GM19395 (cell line): ENCODE measurements around the gene ATP2C2.
"Not testable (repeated sequence)": the region's sequence is repeated elsewhere in the genome, so short reads cannot be mapped to it uniquely, and the experiment has no call there.

Source experiments
- ATAC-seq: cut with Tn5 transposase; IDR thresholded peaks from one replicate; pipeline ENCODE4 v1.9.1; 2021; ENCODE audit warnings: mild to moderate bottlenecking, moderate library complexity; ENCODE audit not compliant: unreplicated experiment

Gene ATP2C2, protein sequence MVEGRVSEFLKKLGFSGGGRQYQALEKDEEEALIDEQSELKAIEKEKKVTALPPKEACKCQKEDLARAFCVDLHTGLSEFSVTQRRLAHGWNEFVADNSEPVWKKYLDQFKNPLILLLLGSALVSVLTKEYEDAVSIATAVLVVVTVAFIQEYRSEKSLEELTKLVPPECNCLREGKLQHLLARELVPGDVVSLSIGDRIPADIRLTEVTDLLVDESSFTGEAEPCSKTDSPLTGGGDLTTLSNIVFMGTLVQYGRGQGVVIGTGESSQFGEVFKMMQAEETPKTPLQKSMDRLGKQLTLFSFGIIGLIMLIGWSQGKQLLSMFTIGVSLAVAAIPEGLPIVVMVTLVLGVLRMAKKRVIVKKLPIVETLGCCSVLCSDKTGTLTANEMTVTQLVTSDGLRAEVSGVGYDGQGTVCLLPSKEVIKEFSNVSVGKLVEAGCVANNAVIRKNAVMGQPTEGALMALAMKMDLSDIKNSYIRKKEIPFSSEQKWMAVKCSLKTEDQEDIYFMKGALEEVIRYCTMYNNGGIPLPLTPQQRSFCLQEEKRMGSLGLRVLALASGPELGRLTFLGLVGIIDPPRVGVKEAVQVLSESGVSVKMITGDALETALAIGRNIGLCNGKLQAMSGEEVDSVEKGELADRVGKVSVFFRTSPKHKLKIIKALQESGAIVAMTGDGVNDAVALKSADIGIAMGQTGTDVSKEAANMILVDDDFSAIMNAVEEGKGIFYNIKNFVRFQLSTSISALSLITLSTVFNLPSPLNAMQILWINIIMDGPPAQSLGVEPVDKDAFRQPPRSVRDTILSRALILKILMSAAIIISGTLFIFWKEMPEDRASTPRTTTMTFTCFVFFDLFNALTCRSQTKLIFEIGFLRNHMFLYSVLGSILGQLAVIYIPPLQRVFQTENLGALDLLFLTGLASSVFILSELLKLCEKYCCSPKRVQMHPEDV

DNA sequence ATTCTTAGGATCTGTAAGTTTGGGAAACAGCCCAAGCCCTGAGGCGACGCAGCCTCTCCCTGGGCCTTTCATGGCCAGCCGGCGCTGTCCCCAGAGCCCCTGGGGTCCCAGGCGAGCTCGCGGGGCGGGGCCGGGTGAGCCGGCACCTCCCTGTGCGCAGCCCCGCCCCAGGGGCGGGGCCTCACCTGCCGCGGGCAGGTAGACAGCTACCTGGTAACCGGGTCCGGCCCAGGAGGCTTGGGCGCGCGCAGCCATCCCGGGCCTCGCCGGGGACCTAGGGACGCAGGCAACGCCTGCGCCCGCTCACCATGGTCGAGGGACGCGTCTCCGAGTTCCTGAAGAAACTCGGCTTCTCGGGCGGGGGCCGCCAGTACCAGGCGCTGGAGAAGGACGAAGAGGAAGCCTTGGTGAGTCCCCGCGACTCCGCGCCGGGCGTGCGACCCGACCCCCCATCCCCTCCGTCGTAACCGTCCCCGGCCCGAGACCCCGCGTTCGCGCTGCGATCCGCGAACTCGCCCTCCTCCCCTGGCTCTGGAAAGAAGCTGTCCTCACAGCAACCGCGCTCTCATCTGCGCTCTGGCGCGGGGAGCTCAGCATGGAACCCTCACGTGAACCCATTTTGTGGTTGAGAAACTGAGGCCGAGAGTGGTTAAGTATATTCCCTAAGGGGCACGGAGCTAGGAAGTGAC is at the start of gene ATP2C2:
Gene ATP2C2 (plus strand): TSS at position 231 of the 689 bp plus-strand sequence. CDS start 78 bp downstream, at position 309.
- no peak for ATAC-seq

DNA sequence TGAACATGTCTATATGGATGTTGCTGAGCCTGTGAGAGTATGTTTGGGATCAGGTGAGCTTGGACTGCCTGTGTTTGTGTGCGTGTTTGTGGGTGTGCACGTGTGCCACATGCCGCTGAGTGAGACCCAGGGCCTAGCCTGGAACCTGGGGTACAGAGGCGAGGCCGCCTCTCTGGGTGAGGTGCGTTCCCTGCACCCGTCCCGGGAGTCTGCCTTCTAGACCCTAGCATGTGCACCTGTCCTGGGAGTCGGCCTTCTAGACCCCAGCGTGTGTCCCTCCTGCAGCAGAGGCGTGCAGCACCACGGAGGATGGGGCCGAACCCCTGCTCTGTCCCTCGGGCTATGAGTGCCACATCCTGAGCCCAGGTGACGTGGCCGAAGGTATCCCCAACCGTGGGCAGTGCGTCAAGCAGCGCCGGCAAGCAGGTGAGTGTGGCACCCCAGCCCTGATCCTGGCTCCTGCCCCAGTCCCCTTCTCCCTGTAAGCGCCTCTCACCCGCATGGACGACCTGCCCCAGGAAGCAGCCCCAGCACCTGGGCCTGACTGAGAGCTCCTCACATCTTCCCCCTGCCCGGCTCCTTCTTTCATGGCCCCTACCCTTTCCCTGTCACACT is 49.1 kb upstream of the ATP2C2 start:
- ATAC-seq, result no peak

DNA sequence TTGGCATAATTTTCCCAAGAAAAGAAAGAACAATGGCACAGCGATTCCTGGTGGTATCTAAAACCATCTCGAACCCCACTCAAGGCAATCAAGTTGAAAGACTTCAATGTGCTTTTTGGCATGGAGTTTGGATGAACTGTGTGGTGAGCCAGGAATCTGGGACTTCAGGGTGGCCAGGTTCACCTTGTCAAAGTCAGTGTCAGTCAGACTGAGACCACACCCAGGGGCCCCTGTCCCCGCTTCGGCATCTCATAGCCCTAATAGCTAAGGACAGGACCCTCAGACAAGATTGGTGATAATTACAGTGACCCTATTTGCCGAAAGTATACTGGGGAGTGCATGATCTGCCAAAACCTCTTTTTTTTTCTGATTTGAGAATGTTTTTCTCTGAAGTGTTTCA is 47.8 kb upstream of the ATP2C2 start:
- no peak for ATAC-seq

DNA sequence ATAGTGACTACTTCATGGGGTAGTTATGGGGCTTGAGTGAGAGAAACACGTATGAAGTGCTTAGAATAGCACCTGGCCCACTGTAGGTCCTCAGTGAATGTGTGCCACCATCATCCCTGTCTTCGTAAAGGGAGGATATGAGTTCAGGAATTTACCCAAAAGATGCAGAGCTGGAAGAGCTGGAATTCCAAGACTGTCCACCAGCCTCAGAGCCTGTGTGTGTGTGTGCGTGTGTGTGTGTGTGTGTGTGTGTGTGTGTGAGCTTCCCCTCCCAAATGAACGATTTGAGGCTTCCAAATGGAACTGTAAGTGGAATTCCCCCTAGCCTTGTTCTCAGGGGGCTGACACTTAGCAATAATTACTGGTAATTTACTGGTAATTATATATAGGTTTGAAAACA is 46.4 kb upstream of the ATP2C2 start:
- no peak for ATAC-seq

DNA sequence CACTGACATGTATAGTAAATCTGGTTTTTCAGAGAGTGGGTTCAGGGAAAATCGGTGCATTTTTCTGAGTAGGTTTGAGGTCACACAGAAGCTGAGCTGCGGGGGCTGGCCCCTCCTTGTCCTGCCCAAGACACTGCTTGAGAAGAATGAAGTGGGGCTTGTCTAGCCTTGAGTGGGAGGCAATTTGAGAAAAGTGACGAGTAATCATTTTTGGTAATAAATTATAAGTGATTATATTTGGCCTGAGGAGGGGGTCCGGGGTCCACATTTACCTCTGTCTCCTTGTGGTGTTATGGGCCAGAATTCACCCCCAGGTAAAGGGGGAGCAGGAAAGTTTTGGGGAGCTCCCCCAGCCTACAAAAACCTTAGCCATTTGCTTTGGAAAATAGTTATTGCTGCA is 45.6 kb upstream of the ATP2C2 start:
- ATAC-seq, result no peak

DNA sequence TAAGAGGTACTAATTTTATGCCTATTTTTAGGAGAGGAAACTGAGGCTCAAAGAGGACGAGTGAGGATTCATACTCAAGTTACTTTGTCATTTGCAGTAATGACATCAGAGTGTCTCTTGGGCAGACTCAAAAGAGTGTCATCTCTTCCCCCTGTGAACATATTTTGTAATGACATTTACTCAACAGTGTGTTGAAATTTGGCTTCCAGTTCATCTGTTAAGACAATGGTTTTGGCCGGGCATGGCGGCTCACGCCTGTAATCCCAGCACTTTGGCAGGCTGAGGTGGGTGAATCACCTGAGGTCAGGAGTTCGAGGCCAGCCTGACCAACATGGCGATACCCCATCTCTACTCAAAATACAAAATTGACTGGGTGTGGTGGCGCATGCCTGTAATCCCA is 44.7 kb upstream of the ATP2C2 start:
- ATAC-seq, result no peak

DNA sequence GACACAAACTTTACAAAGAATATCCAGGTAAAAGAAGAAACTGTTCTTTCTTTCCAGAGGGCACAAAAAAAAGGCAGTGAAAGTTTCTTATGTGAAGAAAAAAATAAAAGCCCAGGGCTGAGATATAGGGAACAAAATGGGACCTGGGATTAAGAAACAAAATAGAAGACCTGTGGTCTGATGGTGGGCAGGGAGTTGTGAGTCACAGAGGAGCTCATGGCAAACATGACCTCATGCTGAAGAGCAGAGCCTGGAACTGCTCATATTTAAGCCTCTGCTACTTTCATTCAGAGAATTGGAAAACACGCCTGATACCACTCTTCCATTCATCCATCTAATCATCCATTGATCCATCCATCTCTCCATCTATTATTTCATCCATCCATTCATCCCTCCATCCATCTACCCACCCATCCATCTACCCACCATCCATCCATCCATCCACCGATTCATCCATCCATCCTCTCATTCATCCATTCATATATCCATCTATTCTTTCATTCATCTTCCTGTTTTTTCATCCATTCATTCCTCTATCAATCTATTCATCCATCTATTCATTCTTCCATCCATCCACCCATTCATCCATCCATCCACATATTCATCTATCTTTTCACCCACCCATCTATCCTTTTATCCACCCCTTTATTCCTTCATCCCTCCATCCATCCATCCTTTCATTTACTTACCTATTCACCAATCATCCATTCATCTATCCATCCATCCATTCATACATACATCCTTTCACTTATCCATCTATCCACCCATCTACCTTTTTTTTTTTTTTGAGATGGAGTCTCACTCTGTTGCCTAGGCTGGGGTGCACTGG is 43.7 kb upstream of the ATP2C2 start:
- no peak for ATAC-seq

DNA sequence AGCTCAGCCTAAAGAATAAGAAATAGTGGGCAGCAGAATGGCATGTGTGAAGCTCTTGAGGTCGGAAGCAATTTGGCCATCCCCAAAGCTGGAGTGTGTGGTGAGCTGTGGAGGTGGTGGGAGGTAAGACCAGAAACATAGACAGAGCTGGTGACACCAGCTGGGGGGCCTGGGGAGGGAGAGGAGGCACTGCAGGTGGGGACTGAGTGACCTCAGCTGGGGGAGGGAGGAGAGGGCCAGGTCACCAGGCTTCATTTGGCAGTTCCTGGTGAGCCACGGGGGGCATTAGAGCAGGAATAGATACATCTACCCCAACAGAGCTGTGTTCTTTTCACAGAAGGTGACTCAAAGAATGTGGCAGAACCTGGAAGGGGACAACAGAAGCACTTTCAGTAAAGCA is 41.8 kb upstream of the ATP2C2 start:
- no peak for ATAC-seq

DNA sequence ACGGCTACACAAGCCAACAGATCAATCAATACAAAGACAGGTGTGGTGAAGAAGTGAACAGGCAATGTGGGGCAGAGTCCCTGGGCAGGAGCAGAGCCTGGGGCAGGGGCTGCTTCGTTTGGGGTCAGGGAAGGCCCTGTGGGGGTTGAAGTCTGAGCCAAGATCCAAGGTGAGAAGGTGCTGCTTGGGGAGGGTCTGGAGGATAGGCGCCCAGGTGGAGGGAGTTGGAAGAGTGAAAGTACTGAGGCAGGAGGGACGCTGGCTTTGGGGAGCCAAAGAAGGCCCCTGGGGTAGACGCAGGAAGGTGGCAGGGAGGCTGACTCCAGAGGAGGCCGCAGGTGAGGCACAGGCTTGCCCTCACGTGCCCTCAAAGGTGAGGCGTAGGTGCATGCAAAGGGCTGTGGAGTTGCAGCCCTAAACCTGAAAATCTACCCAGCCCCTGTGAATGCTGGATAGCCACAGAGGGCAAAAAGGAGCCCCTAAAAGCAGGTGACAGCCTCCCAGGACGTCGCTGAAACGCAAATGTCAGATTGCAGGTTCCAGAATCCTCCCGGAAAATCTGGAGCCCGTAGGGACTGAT is 40.3 kb upstream of the ATP2C2 start:
- ATAC-seq, result no peak

DNA sequence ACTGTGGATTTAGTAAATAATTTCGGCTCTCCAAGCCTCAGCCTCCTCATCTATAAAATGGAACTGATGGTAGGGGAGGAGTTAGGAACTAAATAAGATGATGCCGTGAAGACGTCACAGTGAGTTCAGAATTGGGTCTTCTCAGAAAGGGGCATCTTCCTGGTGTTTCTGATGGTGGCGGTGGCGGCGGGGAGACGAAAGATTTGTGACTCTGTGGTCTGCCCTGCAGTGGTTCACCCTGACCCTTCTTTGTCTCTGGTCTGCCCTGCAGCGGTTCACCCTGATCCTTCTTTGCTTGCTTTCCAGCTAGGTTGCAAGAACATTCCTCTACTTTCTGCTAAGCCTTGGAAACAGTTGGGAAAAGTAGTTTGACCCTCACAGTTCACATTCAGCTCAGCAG is 39.3 kb upstream of the ATP2C2 start:
- ATAC-seq, result no peak

DNA sequence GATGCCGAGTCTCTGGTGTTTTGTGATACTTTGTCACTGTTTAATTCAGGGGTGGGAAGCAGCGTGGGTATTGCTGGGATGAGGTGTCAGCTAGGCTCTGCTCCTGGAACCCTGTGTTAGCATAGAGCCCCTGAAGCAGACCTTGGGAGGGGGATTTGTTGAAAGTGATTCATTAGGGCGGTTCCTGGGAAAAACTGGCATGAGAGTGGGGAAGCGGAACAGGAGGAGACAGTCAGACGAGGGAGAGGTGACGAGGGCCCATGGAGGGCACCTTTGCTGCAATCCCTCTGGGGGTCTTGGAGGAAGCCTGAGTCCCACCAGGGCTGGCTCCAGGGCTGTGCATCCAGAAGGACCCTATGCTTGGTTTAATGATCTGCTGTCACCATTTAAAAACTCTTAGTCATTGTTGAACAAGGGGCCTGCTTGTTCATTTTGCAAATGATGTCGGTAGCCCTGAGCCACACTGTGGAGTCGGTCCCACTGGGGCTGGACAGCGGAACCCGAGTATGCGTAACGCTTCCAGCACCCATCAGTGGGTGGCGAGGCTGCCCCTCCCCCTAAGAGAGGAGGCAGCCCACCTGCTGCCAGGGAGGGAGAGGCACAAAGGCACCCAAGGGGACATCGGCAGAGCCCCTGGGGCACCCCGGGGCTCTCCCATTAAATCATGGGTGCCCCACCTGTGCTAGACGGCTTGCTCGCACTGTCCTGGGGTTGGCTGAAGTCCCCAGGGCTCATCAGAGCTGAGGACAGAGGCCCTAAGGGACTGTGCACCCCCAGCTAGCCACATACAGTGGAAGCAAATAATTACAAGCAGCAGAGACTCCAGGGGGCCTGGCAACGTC is 38.3 kb upstream of the ATP2C2 start:
- no peak for ATAC-seq

DNA sequence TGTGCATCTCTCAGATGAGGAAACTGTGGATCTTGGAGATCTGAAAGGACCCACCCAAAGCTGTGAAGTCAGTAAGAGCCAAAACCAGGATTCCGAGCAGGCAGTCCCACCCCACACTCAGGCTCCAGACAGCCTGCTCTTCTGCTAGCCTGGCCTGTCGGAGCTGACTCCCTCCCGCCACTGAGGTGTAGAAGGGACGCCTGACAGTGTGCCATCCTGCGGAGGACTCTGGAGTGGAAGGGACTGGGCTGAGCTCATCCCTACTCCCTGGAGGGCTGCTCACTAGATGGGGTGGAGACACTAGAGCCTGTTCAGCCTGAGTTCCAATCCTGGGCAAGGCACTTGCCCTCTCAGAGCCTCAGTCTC is 37.7 kb upstream of the ATP2C2 start:
- no peak for ATAC-seq

DNA sequence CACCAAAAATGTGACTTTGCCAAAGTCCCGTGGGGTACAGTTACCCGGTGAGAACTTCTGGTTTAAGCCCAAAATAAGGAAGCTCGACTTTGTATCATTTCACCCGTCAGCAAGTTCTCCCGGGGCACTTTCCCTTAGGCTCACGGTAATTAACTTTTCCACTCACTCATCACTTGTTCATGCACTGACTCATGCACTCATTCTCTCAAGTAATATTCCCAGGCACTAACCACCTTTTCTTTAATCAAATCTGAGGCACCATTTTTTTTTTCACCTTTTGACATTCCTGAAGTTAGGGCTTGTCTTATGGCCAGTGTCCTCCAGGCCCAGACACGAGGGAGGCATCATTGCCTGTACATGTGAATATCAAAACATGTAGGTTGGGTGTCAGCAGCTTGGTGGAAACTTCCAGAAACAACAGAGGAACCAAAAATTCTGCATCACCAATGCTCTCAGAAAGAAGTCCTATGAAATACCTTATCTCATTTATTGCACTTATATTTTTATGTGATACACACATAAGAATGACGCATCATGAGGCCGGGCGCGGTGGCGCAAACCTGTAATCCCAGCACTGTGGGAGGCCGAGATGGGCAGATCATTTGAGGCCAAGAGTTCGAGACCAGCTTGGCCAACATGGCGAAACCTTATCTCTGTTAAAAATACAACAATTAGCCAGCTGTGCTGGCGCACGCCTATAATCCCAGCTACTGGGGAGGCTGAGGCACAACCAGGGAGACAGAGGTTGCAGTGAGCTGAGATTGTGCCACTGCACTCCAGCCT is 36.1 kb upstream of the ATP2C2 start:
- ATAC-seq, result no peak

DNA sequence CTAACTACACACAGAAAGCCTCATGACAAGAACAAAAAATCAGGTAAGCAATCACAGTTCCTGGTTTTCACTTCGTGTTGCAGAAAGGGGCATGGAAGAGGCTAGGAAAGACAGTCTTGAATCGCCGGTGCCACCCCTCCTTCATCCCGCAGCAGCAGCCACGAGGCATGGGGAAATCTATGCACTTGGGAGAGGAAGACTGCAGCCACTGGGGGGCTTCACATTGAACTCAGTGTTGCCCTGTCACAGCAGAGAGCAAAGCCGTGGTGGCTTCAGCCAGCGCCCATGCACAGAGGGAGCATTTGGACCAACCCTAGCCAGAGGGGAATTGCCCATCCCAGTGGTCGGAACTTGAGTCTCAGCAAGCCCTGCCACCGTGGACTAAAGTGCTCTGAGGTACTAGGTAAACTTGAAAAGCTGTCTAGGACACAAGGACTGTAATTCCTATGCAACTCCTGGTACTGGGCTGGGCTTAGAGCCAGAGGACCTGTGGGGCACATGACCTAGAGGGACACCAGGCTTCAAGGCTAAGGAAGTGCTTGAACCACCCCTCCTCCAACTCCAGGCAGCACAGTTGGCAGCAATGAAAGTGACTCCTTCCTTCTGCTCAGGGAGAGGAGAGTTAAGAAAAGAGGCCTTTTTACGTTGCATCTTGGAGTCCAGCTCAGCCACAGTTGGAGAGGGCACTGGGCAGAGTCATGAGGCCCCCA is 35.2 kb upstream of the ATP2C2 start:
- no peak for ATAC-seq

DNA sequence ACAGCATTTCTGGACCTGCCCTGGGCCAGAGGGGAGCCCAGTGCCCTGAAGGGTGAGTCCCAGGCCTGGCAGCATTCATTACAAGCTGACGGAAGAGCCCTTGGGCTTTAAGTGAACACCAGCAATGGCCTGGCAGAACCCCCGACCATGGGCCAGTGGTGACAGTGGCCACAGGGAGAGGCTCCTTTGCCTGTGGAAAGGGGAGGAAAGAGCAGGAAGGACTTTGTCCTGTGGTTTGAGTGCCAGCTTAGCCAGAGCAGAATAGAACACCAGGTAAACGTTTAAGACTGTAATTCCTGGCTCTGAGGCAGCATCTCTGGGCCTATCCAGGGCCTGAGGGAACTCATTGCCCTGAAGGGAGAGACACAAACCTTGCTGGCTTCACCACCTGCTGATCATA is 34.3 kb upstream of the ATP2C2 start:
- ATAC-seq, result no peak

DNA sequence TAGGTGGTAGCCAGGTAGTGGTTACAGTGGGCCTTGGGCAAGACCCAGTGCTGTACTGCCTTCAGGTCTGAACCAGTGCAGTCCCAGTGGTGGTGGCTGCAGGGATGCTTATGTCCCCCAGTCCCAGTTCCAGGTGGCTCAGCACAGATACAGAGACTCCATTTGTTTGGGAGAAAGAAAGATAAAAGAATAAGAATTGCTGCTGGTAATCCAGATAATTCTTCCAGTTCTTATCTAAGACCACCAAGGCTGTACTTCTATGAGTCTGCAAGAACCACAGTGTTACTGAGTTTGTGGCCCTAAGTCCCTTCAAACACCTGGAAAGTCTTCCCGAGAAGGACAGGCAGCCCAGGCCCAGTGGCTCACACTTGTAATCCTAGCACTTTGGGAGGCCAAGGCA is 33.9 kb upstream of the ATP2C2 start:
- ATAC-seq, result no peak

DNA sequence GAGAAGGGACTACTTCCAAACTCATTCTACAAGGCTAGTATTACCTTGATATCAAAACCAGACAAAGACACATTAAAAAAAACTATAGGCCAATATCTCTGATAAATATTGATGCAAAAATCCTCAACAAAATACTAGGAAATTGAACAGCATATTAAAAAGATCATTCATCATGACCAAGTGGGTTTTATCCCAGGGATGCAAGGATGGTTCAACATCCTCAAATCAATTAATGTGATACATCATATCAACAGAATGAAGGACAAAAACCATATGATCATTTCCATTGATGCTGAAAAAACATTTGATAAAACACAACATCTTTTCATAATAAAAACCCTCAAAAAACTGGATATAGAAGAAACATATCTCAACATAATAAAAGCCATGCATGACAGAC is 31.1 kb upstream of the ATP2C2 start:
- not testable (repeated sequence) for ATAC-seq
